GM18520 (cell line): ENCODE measurements around the gene CD22.

ENCODE experiments used
- ATAC-seq: cut with Tn5 transposase; IDR thresholded peaks from one replicate; pipeline ENCODE4 v1.9.1; 2021; ENCODE audit not compliant: unreplicated experiment

The CD22 gene

GRCh38 chr19:35295792-35296462 lies 33.1 kb upstream of the CD22 start:
- no peak for ATAC-seq

GRCh38 chr19:35296644-35297514 lies 32.1 kb upstream of the CD22 start:
- ATAC-seq = no peak

GRCh38 chr19:35297515-35297848 lies 31.5 kb upstream of the CD22 start:
- ATAC-seq = no peak

GRCh38 chr19:35297922-35298321 lies 31.1 kb upstream of the CD22 start:
- no peak for ATAC-seq

GRCh38 chr19:35298561-35298972 lies 30.4 kb upstream of the CD22 start:
- no peak for ATAC-seq

GRCh38 chr19:35299523-35300338 lies 29.3 kb upstream of the CD22 start:
- no peak for ATAC-seq

GRCh38 chr19:35300339-35300649 lies 28.7 kb upstream of the CD22 start:
- ATAC-seq = no peak

- ATAC-seq = no peak
Measured at GRCh38 chr19:35301961-35302360, 27.0 kb upstream of the CD22 start.

- no peak for ATAC-seq
Measured at GRCh38 chr19:35302446-35302845, 26.5 kb upstream of the CD22 start.

- ATAC-seq = no peak
Measured at GRCh38 chr19:35303357-35303915, 25.6 kb upstream of the CD22 start.

GRCh38 chr19:35304036-35304435 lies 25.0 kb upstream of the CD22 start:
- no peak for ATAC-seq

GRCh38 chr19:35305181-35305580 lies 23.8 kb upstream of the CD22 start:
- no peak for ATAC-seq

GRCh38 chr19:35306473-35307246 lies 22.3 kb upstream of the CD22 start:
- no peak for ATAC-seq

GRCh38 chr19:35307931-35308330 lies 21.1 kb upstream of the CD22 start:
- no peak for ATAC-seq

- no peak for ATAC-seq
Measured at GRCh38 chr19:35308910-35309309, 20.1 kb upstream of the CD22 start.

- ATAC-seq = no peak
Measured at GRCh38 chr19:35309481-35310279, 19.3 kb upstream of the CD22 start.

GRCh38 chr19:35310331-35310730 lies 18.7 kb upstream of the CD22 start:
- ATAC-seq = no peak

- no peak for ATAC-seq
Measured at GRCh38 chr19:35310811-35311465, 18.0 kb upstream of the CD22 start.

GRCh38 chr19:35311901-35312665 lies 16.9 kb upstream of the CD22 start:
- ATAC-seq = no peak
